ENCODE results near the gene NAV2. TPM values are rescaled to one million over a fixed set of nuclear protein-coding genes. Genes with fewer than 3 reads are reported as not detected.

Gene NAV2
- total RNA-seq, 1 experiment from 2014 or later, result 2.1 TPM

GRCh38 chr11:19836666-19837065 is 124.0 kb downstream of the NAV2 start:
- intact Hi-C loops (cut with micrococcal nuclease), result no loop called here
- no peaks in the 10 kb centered on the region for H3K79me2 ChIP-seq (ENCODE audit: insufficient read depth, low read length)
- no peaks in the 10 kb centered on the region for H3K9me2 ChIP-seq (ENCODE audit: insufficient read depth)
- H3K27me3 ChIP-seq (ENCODE audit: insufficient read depth, low read length), result no peaks in the 10 kb centered on the region
- no peak overlapping the region for H3K4me3 ChIP-seq (replicated peaks in 1 of 2; ENCODE audit: low read depth in 1 of 2, low read length in 2 of 2)
- ATAC-seq (no peak), DNase-seq (ENCODE audit: low read depth, low spot score) (no peak)
- TF ChIP-seq POLR2AphosphoS5 (IDR thresholded peaks at IDR 0.05; ENCODE audit: low read depth, low read length), result no peak
- TF ChIP-seq JUND (IDR thresholded peaks at IDR 0.05), result no peak
- no peak for TF ChIP-seq ATF3 (IDR thresholded peaks at IDR 0.05)
- no peak for TF ChIP-seq SRF (IDR thresholded peaks at IDR 0.05; ENCODE audit: low read depth)
- no peak for TF ChIP-seq RAD21 (IDR thresholded peaks at IDR 0.05; ENCODE audit: low read depth)
- TF ChIP-seq SIN3A (IDR thresholded peaks at IDR 0.05; ENCODE audit: low read depth), result no peak
- no peak for TF ChIP-seq CBX3 (IDR thresholded peaks at IDR 0.05; ENCODE audit: low read depth)
- no peak for TF ChIP-seq TCF7L2 (IDR thresholded peaks at IDR 0.05; ENCODE audit: borderline replicate concordance, extremely low read depth, insufficient read depth, insufficient read length)
- no peak for TF ChIP-seq ELF1 (IDR thresholded peaks at IDR 0.05; ENCODE audit: borderline replicate concordance, low read depth)
- no peak overlapping the region for H3K4me2 ChIP-seq (ENCODE audit: low read length)
- ChIA-PET POLR2A (no interaction called here), CTCF (no interaction called here), RAD21 (ENCODE audit: low non-redundant PET in 1 of 2, low total read pairs in 2 of 2, uncharacterized antibody in 2 of 2, unreplicated experiment in 2 of 2) (no interaction called here)
- H3K4me1 ChIP-seq (ENCODE audit: control insufficient read depth in 1 of 2, insufficient read depth in 2 of 2, low read length in 2 of 2), result no peaks in the 10 kb centered on the region
- H4K20me1 ChIP-seq (ENCODE audit: insufficient read depth), result no peaks in the 10 kb centered on the region
- H3K36me3 ChIP-seq (ENCODE audit: control insufficient read depth in 1 of 2, insufficient read depth in 2 of 2, low read length in 2 of 2), result no peaks in the 10 kb centered on the region
- no peak overlapping the region for H3K9ac ChIP-seq (ENCODE audit: low read length)
- no peaks in the 10 kb centered on the region for H3K9me3 ChIP-seq (ENCODE audit: control insufficient read depth in 1 of 2, insufficient read depth in 1 of 2, low read depth in 1 of 2, low read length in 2 of 2)
- H2AFZ ChIP-seq (ENCODE audit: low read depth, low read length, poor library complexity, severe bottlenecking), result no peak overlapping the region
- no peak overlapping the region for H3K27ac ChIP-seq (ENCODE audit: low read depth, low read length)
- BruUV-seq (replicated peaks), result no TSS peak

GRCh38 chr11:19838994-19839768 is 126.5 kb downstream of the NAV2 start:
- no peak for DNase-seq (ENCODE audit: low read depth, low spot score)

More at GRCh38 chr11:19838994-19839768, 126.5 kb downstream of the NAV2 start:
- no peaks in the 10 kb centered on the region for H3K4me1 ChIP-seq (ENCODE audit: control insufficient read depth in 1 of 2, insufficient read depth in 2 of 2, low read length in 2 of 2)
- H3K27me3 ChIP-seq (ENCODE audit: insufficient read depth, low read length), result no peaks in the 10 kb centered on the region
- ChIA-PET CTCF (no interaction called here), POLR2A (no interaction called here), RAD21 (ENCODE audit: low non-redundant PET in 1 of 2, low total read pairs in 2 of 2, uncharacterized antibody in 2 of 2, unreplicated experiment in 2 of 2) (no interaction called here)
- no peaks in the 10 kb centered on the region for H4K20me1 ChIP-seq (ENCODE audit: insufficient read depth)
- no TSS peak for BruUV-seq (replicated peaks)
- H2AFZ ChIP-seq (ENCODE audit: low read depth, low read length, poor library complexity, severe bottlenecking), result no peak overlapping the region
- no peaks in the 10 kb centered on the region for H3K9me3 ChIP-seq (ENCODE audit: control insufficient read depth in 1 of 2, insufficient read depth in 1 of 2, low read depth in 1 of 2, low read length in 2 of 2)
- TF ChIP-seq EZH2phosphoT487 (IDR thresholded peaks at IDR 0.05; ENCODE audit: borderline replicate concordance) (no peak), YY1 (IDR thresholded peaks at IDR 0.05; ENCODE audit: extremely low read depth, insufficient replicate concordance, low read depth, low read length) (no peak), RAD21 (IDR thresholded peaks at IDR 0.05; ENCODE audit: low read depth) (no peak), SRF (IDR thresholded peaks at IDR 0.05; ENCODE audit: low read depth) (no peak), CEBPB (IDR thresholded peaks at IDR 0.05; ENCODE audit: low read depth) (no peak), POLR2A (IDR thresholded peaks at IDR 0.05; ENCODE audit: borderline replicate concordance, extremely low read depth, insufficient read depth, insufficient read length) (no peak), ELF1 (IDR thresholded peaks at IDR 0.05; ENCODE audit: borderline replicate concordance, low read depth) (no peak), SIN3A (IDR thresholded peaks at IDR 0.05; ENCODE audit: low read depth) (no peak), ZBTB33 (IDR thresholded peaks at IDR 0.05; ENCODE audit: extremely low read depth, insufficient replicate concordance, low read length) (no peak), FOSL1 (IDR thresholded peaks at IDR 0.05; ENCODE audit: low read depth) (no peak), CTCF (IDR thresholded peaks at IDR 0.05 in 2 of 3, conservative IDR thresholded peaks at IDR 0.05 in 1 of 3; ENCODE audit: borderline replicate concordance in 1 of 3, insufficient read depth in 1 of 3, low read depth in 2 of 3, low read length in 2 of 3) (no peak)
- ATAC-seq, result no peak
- no peak overlapping the region for H3K27ac ChIP-seq (ENCODE audit: low read depth, low read length)
- no peaks in the 10 kb centered on the region for H3K79me2 ChIP-seq (ENCODE audit: insufficient read depth, low read length)
- H3K9ac ChIP-seq (ENCODE audit: low read length), result no peak overlapping the region
- no peaks in the 10 kb centered on the region for H3K9me2 ChIP-seq (ENCODE audit: insufficient read depth)
- intact Hi-C loops (cut with micrococcal nuclease), result no loop called here
- no peak overlapping the region for H3K4me3 ChIP-seq (replicated peaks in 1 of 2; ENCODE audit: low read depth in 1 of 2, low read length in 2 of 2)
- no peak overlapping the region for H3K4me2 ChIP-seq (ENCODE audit: low read length)
- H3K36me3 ChIP-seq (ENCODE audit: control insufficient read depth in 1 of 2, insufficient read depth in 2 of 2, low read length in 2 of 2), result no peaks in the 10 kb centered on the region

All from HCT116 (cell line).